Amniotic epithelial cell (primary cell): ENCODE data around the gene AP2A1.
A peak's percentile ranks its signal among the peaks of the same experiment; 100 is the strongest.

Experiments
- DNase-seq: peaks from one replicate; pipeline ENCODE4 v3.0.0-alpha.2; 2010; ENCODE audit warnings: low read depth

The AP2A1 gene

GRCh38 chr19:49766007-49766929, 533 bp upstream of the AP2A1 start:
- peak; percentile 100 for DNase-seq

DNA sequence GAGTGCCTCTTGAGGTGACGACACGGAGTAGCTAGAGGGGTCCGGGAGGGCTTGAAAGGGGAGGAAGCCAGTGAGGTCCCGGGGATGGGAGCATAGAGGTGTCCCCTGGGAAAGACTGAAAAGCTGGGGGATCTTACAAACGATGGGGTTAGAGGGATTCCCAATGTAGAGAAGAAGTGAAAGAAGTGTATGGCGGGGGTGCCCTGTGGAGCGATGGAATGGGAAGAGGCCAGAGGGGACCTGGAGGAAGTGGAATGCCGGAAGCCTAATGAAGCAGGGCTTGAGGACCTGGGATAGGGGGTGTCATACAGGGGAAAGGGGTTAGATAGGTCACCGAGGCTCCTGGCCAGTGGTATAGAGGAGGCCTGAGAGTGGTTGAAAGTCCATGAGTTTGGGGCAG, 580 bp downstream of the AP2A1 start:
- no peak for DNase-seq

GRCh38 chr19:49767967-49768581, 1.3 kb downstream of the AP2A1 start:
- no peak for DNase-seq

- no peak for DNase-seq
Measured at GRCh38 chr19:49770529-49770928, 3.7 kb downstream of the AP2A1 start.

DNA sequence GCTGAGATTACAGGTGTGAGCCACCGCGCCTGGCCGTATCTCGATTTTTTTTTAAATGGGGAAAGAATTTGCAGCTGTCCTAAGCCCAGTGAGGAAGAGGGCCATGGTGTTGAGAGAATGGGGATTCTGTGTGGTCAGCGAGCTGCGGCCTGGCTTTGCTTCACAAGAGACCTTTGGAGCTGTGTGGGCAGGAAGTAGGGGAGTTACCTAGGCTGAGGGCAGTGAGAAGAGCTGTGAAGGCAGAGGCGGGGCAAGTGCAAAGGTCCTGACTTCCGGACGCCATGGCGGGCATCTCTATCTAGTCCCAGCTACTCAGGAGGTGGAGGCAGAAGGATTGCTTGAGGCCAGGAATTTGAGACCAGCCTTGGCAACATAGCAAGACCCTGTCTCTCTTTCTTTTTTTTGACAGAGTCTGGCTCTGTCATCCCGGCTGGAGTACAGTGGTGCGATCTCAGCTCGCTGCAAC, 4.9 kb downstream of the AP2A1 start:
- no peak for DNase-seq

DNA sequence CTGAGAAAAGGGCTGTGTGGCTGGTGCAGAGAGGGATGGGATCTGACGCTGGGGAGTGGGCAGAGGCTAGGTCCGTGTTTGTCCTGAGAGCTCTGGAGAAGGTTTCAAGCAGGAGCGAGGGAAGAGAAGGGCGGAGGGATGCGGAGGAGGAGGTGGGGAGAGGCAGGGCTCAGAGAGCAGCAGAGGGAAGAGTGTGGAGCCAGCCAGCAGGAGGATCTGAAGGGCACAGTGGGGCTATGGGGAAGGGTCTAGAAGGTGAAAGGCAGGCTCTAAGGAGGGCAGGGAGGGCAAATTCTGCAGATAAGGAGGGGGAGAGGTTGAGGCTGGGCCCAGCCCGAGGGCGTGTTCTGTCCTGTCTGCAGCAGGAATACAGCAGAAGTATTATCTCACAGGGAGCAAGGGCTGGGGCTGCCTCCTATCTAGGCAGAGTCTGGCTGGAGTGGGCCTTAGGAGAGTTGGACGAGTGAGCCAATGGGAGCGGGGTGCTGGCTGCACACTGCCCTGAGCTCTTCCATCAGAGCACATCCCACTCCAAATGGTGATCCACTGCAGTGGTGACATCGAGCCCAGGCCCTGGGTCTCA, 6.1 kb downstream of the AP2A1 start:
- DNase-seq = no peak

GRCh38 chr19:49773663-49774350, 7.0 kb downstream of the AP2A1 start:
- no peak for DNase-seq

DNA sequence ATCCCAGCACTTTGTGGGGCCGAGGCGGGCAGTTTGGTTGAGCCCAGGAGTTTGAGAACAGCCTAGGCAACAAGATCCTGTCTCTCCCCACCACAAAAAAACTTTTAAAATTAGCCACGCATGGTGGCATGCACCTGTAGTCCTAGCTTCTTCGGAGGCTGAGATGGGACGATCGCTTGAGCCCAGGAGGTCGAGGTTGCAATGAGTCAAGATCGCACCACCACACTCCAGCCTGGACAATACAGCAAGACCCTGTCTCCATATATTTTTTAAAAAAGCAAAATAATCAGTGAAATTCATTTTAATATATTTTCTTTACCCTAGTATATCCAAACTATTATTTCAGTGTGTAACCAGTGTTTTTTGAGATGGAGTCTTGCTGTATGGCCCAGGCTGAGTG, 8.2 kb downstream of the AP2A1 start:
- no peak for DNase-seq

GRCh38 chr19:49775742-49776370, 9.1 kb downstream of the AP2A1 start:
- DNase-seq = no peak

- DNase-seq = no peak
Measured at GRCh38 chr19:49776371-49776764, 9.6 kb downstream of the AP2A1 start.

GRCh38 chr19:49779731-49780555, 13.1 kb downstream of the AP2A1 start:
- no peak for DNase-seq

DNA sequence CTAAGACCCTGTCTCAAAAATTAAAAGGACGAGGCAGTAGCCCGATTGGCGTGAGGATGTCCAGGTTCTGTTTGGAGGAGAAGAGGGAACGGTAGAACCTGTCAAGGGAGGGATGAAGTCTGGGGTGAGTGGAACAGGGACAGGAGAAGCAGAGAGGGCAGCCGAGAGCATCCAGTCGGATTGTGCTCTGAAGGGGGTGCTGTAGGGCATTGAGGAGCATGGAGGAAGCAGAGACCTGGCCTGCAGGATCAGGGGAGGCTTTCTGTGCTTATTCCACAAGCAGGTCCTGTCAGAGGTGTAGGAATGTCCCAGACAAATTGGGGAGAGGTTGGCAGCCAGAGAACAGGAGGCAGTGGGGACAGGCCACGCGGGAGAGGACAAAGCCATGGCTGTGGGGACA, 14.1 kb downstream of the AP2A1 start:
- no peak for DNase-seq

GRCh38 chr19:49781394-49781793, 14.6 kb downstream of the AP2A1 start:
- DNase-seq = no peak

- DNase-seq = no peak
Measured at GRCh38 chr19:49782515-49782914, 15.7 kb downstream of the AP2A1 start.

GRCh38 chr19:49786376-49786820, 19.6 kb downstream of the AP2A1 start:
- DNase-seq = peak; percentile 46

DNA sequence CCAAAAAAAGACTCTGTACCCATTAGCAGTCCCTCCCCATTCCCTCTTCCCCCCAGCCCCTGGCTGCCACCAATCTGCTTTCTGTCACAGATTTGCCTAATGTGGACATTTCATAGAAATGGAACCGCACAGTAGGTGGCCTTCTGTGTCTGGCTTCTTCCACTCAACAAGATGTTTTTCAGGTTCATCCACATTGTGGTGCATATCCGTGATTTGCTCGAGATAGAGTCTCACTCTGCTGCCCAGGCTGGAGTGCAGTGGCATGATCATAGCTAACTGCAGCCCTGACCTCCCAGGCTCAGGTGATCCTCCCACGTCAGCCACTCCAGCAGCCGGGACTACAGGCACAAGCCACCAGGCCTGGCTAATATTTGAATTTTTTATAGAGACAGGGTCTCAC, 20.9 kb downstream of the AP2A1 start:
- no peak for DNase-seq

DNA sequence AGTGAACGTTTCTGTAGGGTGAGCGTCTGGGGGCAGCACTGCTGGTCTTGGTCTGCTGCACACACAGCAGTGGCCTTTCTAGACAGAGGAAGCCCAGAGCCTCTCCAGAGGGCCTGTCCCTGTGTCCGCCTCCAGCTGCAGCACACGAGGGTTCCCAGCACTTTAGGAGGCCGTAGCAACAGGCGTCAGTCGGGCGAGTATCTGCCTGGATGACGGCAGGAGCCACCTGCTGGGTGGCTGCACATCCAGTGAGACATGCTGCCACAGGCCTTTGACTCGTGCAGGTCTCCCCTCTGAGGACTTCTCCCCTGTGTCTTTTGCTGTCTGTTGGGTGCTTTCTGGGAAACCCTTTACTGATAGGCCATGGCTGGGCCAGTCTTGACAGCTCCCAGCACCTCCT, 22.1 kb downstream of the AP2A1 start:
- DNase-seq = no peak

DNA sequence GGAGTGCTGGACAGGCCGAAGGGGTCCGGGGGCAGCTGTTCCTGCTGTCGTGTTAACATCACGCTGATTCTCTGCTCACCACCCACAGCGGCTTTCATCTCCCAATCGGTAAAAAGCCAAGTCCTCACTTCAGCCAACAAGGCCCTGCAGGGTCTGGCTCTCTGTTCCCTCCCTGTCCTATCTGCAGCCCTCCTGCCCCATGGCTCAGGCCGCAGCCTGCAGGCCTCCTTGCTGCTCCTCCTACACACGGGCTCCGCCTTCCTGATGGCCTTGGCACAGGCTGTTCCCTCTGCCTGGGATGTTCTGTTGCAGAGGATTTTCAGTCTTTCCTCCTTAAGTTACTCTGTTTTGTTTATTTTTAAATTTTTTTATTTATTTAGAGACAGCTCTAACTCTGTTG, 24.1 kb downstream of the AP2A1 start:
- DNase-seq = peak; percentile 78

- DNase-seq = no peak
Measured at GRCh38 chr19:49791776-49792445, 25.1 kb downstream of the AP2A1 start.

- DNase-seq = no peak
Measured at GRCh38 chr19:49792829-49793560, 26.2 kb downstream of the AP2A1 start.
